AG09309 (cell line): ENCODE results near the gene HAUS3.
"Not testable (repeated sequence)": the region's sequence is repeated elsewhere in the genome, so short reads cannot be mapped to it uniquely, and the experiment has no call there.

Experiments used
- DNase-seq: peaks from one replicate; pipeline ENCODE4 v3.0.0-alpha.2; 2010; ENCODE audit warnings: low read depth
- H3K4me3 ChIP-seq: 2 replicates; pipeline ENCODE4 v1.5.1; 2011; ENCODE audit warnings: mild to moderate bottlenecking, low read depth, low read length, moderate library complexity; ENCODE audit not compliant: control insufficient read depth
- CTCF ChIP-seq: IDR thresholded peaks from 2 replicates; pipeline ENCODE4 v1.5.1; 2011; ENCODE audit warnings: mild to moderate bottlenecking, low read depth, low read length, inconsistent platforms; ENCODE audit not compliant: insufficient read depth, control insufficient read depth; ENCODE audit errors: missing control alignments

Gene HAUS3

GRCh38 chr4:2231082-2231481 lies 10.8 kb downstream of the HAUS3 start:
- no peak for DNase-seq
- H3K4me3 ChIP-seq, result no peak overlapping the region
- TF ChIP-seq CTCF, result no peak

DNA sequence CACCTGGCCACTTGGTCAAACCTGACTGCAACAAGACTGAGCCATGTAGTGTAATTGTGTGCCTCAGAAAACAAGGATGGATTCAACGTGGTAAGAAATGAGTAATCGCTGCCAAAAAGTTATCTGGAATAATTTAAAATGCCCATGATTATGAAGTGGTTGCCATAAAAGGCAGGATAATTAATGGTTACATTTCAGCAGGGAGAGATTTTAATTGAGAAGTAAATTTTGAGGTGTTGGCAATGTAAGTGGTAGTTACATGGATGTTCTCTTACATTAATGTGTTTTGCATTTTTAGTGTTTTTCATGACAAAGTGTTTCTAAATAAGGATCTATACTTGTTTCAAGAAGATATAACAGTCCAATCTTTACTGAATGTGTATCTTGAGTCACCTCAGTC lies 15.7 kb downstream of the HAUS3 start:
- no peak for TF ChIP-seq CTCF
- no peak for DNase-seq
- H3K4me3 ChIP-seq, result no peak overlapping the region

GRCh38 chr4:2222838-2223237 lies 19.1 kb downstream of the HAUS3 start:
- H3K4me3 ChIP-seq, result no peak overlapping the region
- no peak for DNase-seq
- TF ChIP-seq CTCF, result no peak

DNA sequence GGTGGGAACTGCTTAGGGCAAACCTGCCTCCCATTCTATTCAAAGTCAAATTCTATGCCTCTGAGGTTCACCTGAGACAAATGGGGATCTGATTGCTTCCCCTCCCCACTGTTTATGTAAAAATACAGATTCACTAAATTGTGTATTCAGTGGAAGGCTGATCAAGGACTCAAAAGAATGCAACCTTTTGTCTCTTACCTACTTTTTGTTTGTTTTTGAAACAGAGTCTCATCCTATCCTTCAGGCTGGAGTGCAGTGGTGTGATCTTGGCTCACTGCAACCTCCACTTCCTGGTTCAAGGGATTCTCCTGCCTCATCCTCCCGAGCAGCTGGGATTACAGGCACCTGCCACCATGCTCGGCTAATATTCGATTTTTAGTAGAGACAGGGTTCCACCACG lies 20.5 kb downstream of the HAUS3 start:
- not testable (repeated sequence) for H3K4me3 ChIP-seq

DNA sequence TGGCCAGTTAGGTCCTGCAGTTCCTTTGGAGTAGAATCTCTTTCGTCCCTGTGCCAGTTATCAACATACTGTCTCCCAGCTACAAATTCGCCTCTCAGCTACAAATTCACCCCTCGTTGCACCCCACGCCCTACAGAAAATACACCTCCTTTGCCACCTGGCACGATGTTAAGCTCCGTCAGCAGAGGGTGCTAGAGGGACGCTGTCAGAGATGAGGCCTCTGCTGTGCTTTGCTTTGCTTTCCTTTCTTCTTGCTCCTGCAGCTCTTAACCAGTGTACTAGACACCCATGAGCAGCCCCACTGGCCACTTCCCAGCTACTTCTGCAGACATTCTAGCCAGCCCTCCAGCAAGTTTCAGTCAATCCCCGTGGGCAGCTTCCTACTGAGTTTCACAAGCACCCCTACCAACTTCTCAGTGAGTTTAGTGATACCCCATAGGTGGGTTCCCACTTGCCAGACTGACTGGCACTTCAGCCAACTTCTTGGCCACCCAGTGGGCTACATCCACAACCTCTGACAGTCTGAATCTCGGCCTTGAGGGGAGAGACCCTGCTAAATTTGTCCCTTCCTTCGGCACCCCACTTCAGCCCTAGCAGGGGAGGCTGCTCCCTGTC lies 21.8 kb downstream of the HAUS3 start:
- peak; percentile 33 for DNase-seq
- H3K4me3 ChIP-seq, result no peak overlapping the region
- TF ChIP-seq CTCF, result peak; percentile 95

More for the DNA sequence above, 20.5 kb downstream of the HAUS3 start:
- DNase-seq, result not testable (repeated sequence)

DNA sequence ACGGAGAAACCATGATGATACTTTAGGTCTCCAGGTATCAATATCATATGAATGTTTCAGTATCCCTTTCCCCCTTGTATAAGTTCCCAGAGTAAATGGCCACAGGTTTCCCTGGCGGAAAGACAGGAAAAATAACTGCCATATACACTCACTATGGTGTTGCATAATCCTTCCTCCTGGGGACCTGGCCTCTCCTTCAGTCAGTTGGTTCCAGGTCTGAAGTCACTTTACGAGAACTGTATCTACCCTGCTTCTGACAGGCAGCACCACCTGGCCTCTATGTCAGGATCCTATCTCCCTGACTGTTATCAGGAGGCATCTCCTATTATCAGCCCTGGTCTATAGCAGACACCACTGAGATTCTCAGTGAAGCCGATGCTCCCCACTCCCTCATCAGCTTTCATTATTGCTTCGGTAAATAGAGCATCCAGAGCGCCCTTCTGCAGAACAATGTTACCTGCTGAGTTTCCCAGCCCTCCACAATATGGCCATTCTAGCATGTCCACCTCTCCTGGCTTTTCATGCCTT lies 22.6 kb downstream of the HAUS3 start:
- no peak overlapping the region for H3K4me3 ChIP-seq
- DNase-seq, result no peak
- TF ChIP-seq CTCF, result no peak

GRCh38 chr4:2218436-2218835 lies 23.5 kb downstream of the HAUS3 start:
- DNase-seq, result no peak
- TF ChIP-seq CTCF, result no peak
- no peak overlapping the region for H3K4me3 ChIP-seq
